HCT116 (cell line): ENCODE data around the gene P2RX5. TPM values are rescaled to one million over a fixed set of nuclear protein-coding genes. Genes with fewer than 3 reads are reported as not detected.

Experiments used
- ATAC-seq: fragments of 200-7000 bp; cut with Tn5 transposase; 2 replicates; pipeline ENCODE4 v1.9.1; 2020; ENCODE audit warnings: mild to moderate bottlenecking, moderate library complexity
- BruUV-seq: library from RNA; stranded (reverse); fragments of 400-500 nt; replicated peaks from 2 replicates; lab custom pipeline; 2021; lab: Mats Ljungman, UMichigan
- CTCF ChIA-PET: fragments of 300-600 bp; sonication (Branson Sonifier 250); formaldehyde crosslinking; loops from one replicate; lab custom pipeline; 2021; ENCODE audit warnings: antibody characterized with exemption; lab: Charles Lee
- POLR2A ChIA-PET: fragments of 300-600, 350-600 bp; sonication (Branson Sonifier 250); formaldehyde crosslinking; loops from one replicate; lab custom pipeline; 2021; ENCODE audit warnings: antibody characterized with exemption; lab: Charles Lee
- RAD21 ChIA-PET, 2 experiments: fragments of 300-600 bp; sonication (Branson Sonifier 250); formaldehyde crosslinking; loops; one replicate each; lab custom pipeline; 2023; ENCODE audit warnings: low total read pairs in 2 of 2; ENCODE audit not compliant: uncharacterized antibody in 2 of 2, unreplicated experiment in 2 of 2, low non-redundant PET in 1 of 2; lab: Charles Lee
- DNase-seq: peaks from one replicate; pipeline ENCODE4 v3.0.0-alpha.2; 2010; ENCODE audit warnings: low read depth, low spot score
- H2AFZ ChIP-seq: fragments of 200-600 bp; shearing (Covaris generic), sonication (generic); 2 replicates; pipeline ENCODE4 v1.6.1; 2017; ENCODE audit warnings: low read depth, mixed run types, mixed read lengths, antibody characterized with exemption, low read length; ENCODE audit not compliant: poor library complexity, severe bottlenecking
- H3K27ac ChIP-seq: 2 replicates; pipeline ENCODE4 v1.5.1; 2012; ENCODE audit warnings: low read depth, low read length
- H3K27me3 ChIP-seq: fragments of 200-600 bp; sonication (generic); 2 replicates; pipeline ENCODE4 v1.6.1; 2016; ENCODE audit warnings: mixed run types, low read length, mixed read lengths; ENCODE audit not compliant: insufficient read depth
- H3K36me3 ChIP-seq, 2 experiments: fragments of 200-500 bp in 1 of 2; fragments of 200-600 bp in 1 of 2; sonication (Bioruptor generic) in 1 of 2; sonication (generic) in 1 of 2; 2 replicates each; pipeline versions ENCODE4 v1.5.1 to v1.6.1; 2014 to 2016; ENCODE audit warnings: low read length in 2 of 2, inconsistent platforms in 1 of 2, mixed read lengths in 1 of 2, mixed run types in 1 of 2; ENCODE audit not compliant: insufficient read depth in 2 of 2, control insufficient read depth in 1 of 2
- H3K4me1 ChIP-seq, 2 experiments: fragments of 200-600 bp in 1 of 2; sonication (generic) in 1 of 2; 2 replicates each; pipeline versions ENCODE4 v1.5.1 to v1.6.1; 2012 to 2017; ENCODE audit warnings: low read length in 2 of 2, inconsistent platforms in 1 of 2, mild to moderate bottlenecking in 1 of 2, mixed read lengths in 1 of 2, mixed run types in 1 of 2, moderate library complexity in 1 of 2; ENCODE audit not compliant: insufficient read depth in 2 of 2, control insufficient read depth in 1 of 2
- H3K4me2 ChIP-seq: fragments of 200-600 bp; sonication (generic); 2 replicates; pipeline ENCODE4 v1.6.1; 2017; ENCODE audit warnings: mixed run types, low read length, mixed read lengths
- H3K4me3 ChIP-seq, 2 experiments: fragments of 200-600 bp in 1 of 2; sonication (generic) in 1 of 2; replicated peaks in 1 of 2; 2 replicates each; pipeline ENCODE4 v1.5.1; 2011 to 2016; ENCODE audit warnings: low read length in 2 of 2, control low read depth in 1 of 2, low read depth in 1 of 2, mild to moderate bottlenecking in 1 of 2, mixed read lengths in 1 of 2, mixed run types in 1 of 2
- H3K79me2 ChIP-seq: fragments of 200-600 bp; sonication (generic); 2 replicates; pipeline ENCODE4 v1.6.1; 2017; ENCODE audit warnings: mild to moderate bottlenecking, mixed run types, low read length, moderate library complexity, mixed read lengths; ENCODE audit not compliant: insufficient read depth
- H3K9ac ChIP-seq: fragments of 200-600 bp; sonication (generic); 2 replicates; pipeline ENCODE4 v1.6.1; 2016; ENCODE audit warnings: low read length, mixed read lengths
- H3K9me2 ChIP-seq: fragments of 200-600 bp; sonication (generic), shearing (Covaris generic); 2 replicates; pipeline ENCODE4 v1.6.1; 2017; ENCODE audit warnings: mixed run types, mild to moderate bottlenecking, moderate library complexity; ENCODE audit not compliant: insufficient read depth
- H3K9me3 ChIP-seq, 2 experiments: fragments of 200-500 bp in 1 of 2; fragments of 200-600 bp in 1 of 2; sonication (Bioruptor generic) in 1 of 2; sonication (generic) in 1 of 2; 2 replicates each; pipeline ENCODE4 v1.6.1; 2014 to 2017; ENCODE audit warnings: low read length in 2 of 2, mixed read lengths in 2 of 2, inconsistent platforms in 1 of 2, low read depth in 1 of 2, mild to moderate bottlenecking in 1 of 2, mixed run types in 1 of 2, moderate library complexity in 1 of 2; ENCODE audit not compliant: control insufficient read depth in 1 of 2, insufficient read depth in 1 of 2
- H4K20me1 ChIP-seq: fragments of 200-600 bp; sonication (generic), shearing (Covaris generic); 2 replicates; pipeline ENCODE4 v1.6.1; 2017; ENCODE audit warnings: mixed run types, mild to moderate bottlenecking, moderate library complexity; ENCODE audit not compliant: insufficient read depth
- ATF3 ChIP-seq: IDR thresholded peaks from 2 replicates; pipeline ENCODE4 v1.6.1; 2012
- CTCF ChIP-seq, 3 experiments: fragments of 200-600 bp in 1 of 3; sonication (generic) in 1 of 3; IDR thresholded peaks in 2 of 3; conservative IDR thresholded peaks in 1 of 3; 2 replicates each; pipeline ENCODE4 v1.5.1; 2012 to 2017; ENCODE audit warnings: low read depth in 2 of 3, low read length in 2 of 3, antibody characterized with exemption in 1 of 3, borderline replicate concordance in 1 of 3, control low read depth in 1 of 3, mild to moderate bottlenecking in 1 of 3, mixed read lengths in 1 of 3, mixed run types in 1 of 3, moderate library complexity in 1 of 3; ENCODE audit not compliant: insufficient read depth in 1 of 3
- EGR1 ChIP-seq: IDR thresholded peaks from 2 replicates; pipeline ENCODE4 v1.6.1; 2012; ENCODE audit warnings: low read depth
- EZH2phosphoT487 ChIP-seq: fragments of 200-600 bp; IDR thresholded peaks from 2 replicates; pipeline ENCODE4 v1.6.1; 2018; ENCODE audit warnings: antibody characterized with exemption, borderline replicate concordance
- FOSL1 ChIP-seq: IDR thresholded peaks from 2 replicates; pipeline ENCODE4 v1.6.1; 2012; ENCODE audit warnings: low read depth
- JUND ChIP-seq: IDR thresholded peaks from 2 replicates; pipeline ENCODE4 v1.6.1; 2012
- MAX ChIP-seq: IDR thresholded peaks from 2 replicates; pipeline ENCODE4 v1.6.1; 2012
- RAD21 ChIP-seq: IDR thresholded peaks from 2 replicates; pipeline ENCODE4 v1.6.1; 2012; ENCODE audit warnings: low read depth, mild to moderate bottlenecking
- SRF ChIP-seq: IDR thresholded peaks from 2 replicates; pipeline ENCODE4 v1.6.1; 2012; ENCODE audit warnings: low read depth
- ZNF274 ChIP-seq: fragments of 200-500 bp; sonication (Bioruptor generic); IDR thresholded peaks from 2 replicates; pipeline ENCODE4 v1.6.1; 2014; ENCODE audit warnings: mild to moderate bottlenecking, low read depth, low read length, inconsistent platforms
- intact Hi-C: fragments of 100-400 bp; cut with micrococcal nuclease; formaldehyde crosslinking; loops from 2 replicates; pipeline ENCODE4 v1.10.0; 2022
- total RNA-seq: library from RNA; stranded (reverse); gene quantifications from one replicate; pipeline ENCODE4 v1.2.1, GENCODE V29; 2021; ENCODE audit not compliant: unreplicated experiment

The P2RX5 gene
- total RNA-seq, 1 experiment from 2014 or later, result 9.0 TPM

- no peak overlapping the region for H3K9ac ChIP-seq
- H3K4me2 ChIP-seq, result no peak overlapping the region
- no peak overlapping the region for H3K4me3 ChIP-seq
- no peaks in the 10 kb centered on the region for H3K4me1 ChIP-seq
- no peak overlapping the region for H2AFZ ChIP-seq
- no peak overlapping the region; the same call in 1 of the 2 replicates for H3K27ac ChIP-seq
- intact Hi-C loops, result loop anchor here (5.0 kb wide), 1 partner anchor 601 kb away; no protein-coding TSS in a partner anchor
- no peaks in the 10 kb centered on the region; a peak in 1 of 4 replicates for H3K36me3 ChIP-seq
- POLR2A ChIA-PET, result interaction anchor here (0.6 to 1.2 kb wide), 2 partner anchors 12 to 20 kb away, joined by 3 to 4 read pairs; partner anchors contain the start of genes CTNS and SHPK
- TF ChIP-seq CTCF (IDR thresholded peaks at IDR 0.05 in 2 of 3, conservative IDR thresholded peaks at IDR 0.05 in 1 of 3; ENCODE audit: borderline replicate concordance in 1 of 3, insufficient read depth in 1 of 3, low read depth in 2 of 3, low read length in 2 of 3) (peak; percentile 41 to 66 (median 61); a peak in 5 of 6 replicates), JUND (no peak), RAD21 (peak; percentile 50)
- TF ChIP-seq, all 23 proteins: peak for 2
- ATAC-seq (peak; percentile 98), DNase-seq (peak; percentile 7)
- BruUV-seq, result no TSS peak
- CTCF ChIA-PET, result interaction anchor here (0.9 to 3.2 kb wide), 5 partner anchors 12 to 599 kb away, joined by 3 to 22 read pairs (median 10); partner anchors contain the start of genes CTNS and SHPK
- RAD21 ChIA-PET, result no interaction called here
- H3K27me3 ChIP-seq, result no peaks in the 10 kb centered on the region
- no peaks in the 10 kb centered on the region for H4K20me1 ChIP-seq
- no peaks in the 10 kb centered on the region for H3K79me2 ChIP-seq
- H3K9me2 ChIP-seq, result no peaks in the 10 kb centered on the region
- H3K9me3 ChIP-seq, result no peaks in the 10 kb centered on the region
These were observed 48.0 kb downstream of the P2RX5 start for GRCh38 chr17:3647769-3648555.

- H3K4me1 ChIP-seq, result no peaks in the 10 kb centered on the region
- H2AFZ ChIP-seq, result no peak overlapping the region
- no peaks in the 10 kb centered on the region for H3K79me2 ChIP-seq
- no peak overlapping the region for H3K27ac ChIP-seq
- DNase-seq, result no peak
- no peaks in the 10 kb centered on the region; a peak in 1 of 4 replicates for H3K36me3 ChIP-seq
- no peaks in the 10 kb centered on the region for H3K9me3 ChIP-seq
- ChIA-PET CTCF (interaction anchor here (1.2 to 3.2 kb wide), 4 partner anchors 11 to 599 kb away, joined by 3 to 22 read pairs (median 13); partner anchors contain the start of genes CTNS and SHPK), RAD21 (no interaction called here), POLR2A (interaction anchor here (1.2 kb wide), 1 partner anchor 11 kb away, joined by 4 read pairs; the partner anchor contains the start of genes CTNS and SHPK)
- H3K27me3 ChIP-seq, result no peaks in the 10 kb centered on the region
- no TSS peak for BruUV-seq
- H3K9ac ChIP-seq, result no peak overlapping the region
- peak; percentile 11; the same call in 1 of the 2 replicates for ATAC-seq
- H4K20me1 ChIP-seq, result no peaks in the 10 kb centered on the region
- intact Hi-C loops, result loop anchor here (5.0 kb wide), 1 partner anchor 600 kb away; no protein-coding TSS in a partner anchor
- TF ChIP-seq ATF3, result no peak
- TF ChIP-seq FOSL1, result no peak
- no peak for TF ChIP-seq EZH2phosphoT487
- TF ChIP-seq EGR1, result no peak
- TF ChIP-seq RAD21, result no peak
- TF ChIP-seq ZNF274, result no peak
- no peak for TF ChIP-seq CTCF (IDR thresholded peaks at IDR 0.05 in 2 of 3, conservative IDR thresholded peaks at IDR 0.05 in 1 of 3; ENCODE audit: borderline replicate concordance in 1 of 3, insufficient read depth in 1 of 3, low read depth in 2 of 3, low read length in 2 of 3)
- no peak for TF ChIP-seq MAX
- no peak for TF ChIP-seq SRF
- no peak overlapping the region for H3K4me2 ChIP-seq
- H3K4me3 ChIP-seq, result no peak overlapping the region
- H3K9me2 ChIP-seq, result no peaks in the 10 kb centered on the region
These were observed 48.7 kb downstream of the P2RX5 start for GRCh38 chr17:3647251-3647650.
